Measurements from ENCODE around the gene FUT8. TPM values are rescaled to one million over a fixed set of nuclear protein-coding genes. Genes with fewer than 3 reads are reported as not detected.
"Not testable (repeated sequence)": the region's sequence is repeated elsewhere in the genome, so short reads cannot be mapped to it uniquely, and the experiment has no call there.

FUT8 gene
- total and polyA plus RNA-seq, 5 experiments from 2014 or later = 10.0 to 51.2 (median 15.2) TPM

DNA sequence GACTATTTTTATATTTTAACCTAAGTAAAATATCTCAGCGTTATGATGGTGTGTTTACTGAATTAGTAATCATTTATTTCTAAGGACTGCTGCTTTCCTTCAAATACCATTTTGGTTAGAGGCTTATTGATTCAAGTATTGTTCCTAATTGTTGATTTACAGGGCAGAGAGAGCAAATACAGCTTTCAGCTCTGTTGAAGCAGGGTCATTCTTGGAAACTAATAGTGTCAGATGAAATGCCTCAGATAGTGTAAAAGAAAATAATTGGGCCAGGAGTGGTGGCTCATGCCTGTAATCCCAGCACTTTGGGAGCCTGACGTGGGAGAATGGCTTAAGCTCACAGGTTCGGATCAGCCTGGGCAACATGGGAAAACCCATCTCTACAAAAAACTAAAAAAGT, 249.3 kb downstream of the FUT8 start:
- POLR2A ChIA-PET = no interaction called here

DNA sequence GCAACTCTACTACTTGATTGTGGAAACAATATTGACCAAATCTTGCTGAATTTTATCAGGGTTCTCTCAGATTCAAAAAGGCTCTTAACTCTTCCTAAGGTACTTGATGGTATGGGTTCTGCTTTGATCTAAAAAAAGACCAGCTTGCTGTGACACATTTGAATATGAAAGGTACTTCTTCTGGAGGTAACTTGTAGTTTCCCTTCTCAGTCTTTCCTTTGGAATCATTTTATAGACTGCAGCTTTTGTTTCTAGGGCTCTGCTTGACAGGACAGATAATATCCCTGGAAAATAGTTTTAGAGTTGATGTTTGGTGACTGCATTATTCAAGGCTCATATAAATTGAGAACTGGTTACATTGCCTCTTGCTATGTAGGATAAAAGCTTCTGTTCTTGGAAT, 251.9 kb downstream of the FUT8 start:
- Mint-ChIP-seq H3K4me1 (peaks cover 4 to 10% (median 6%) of the 10 kb centered on the region in 4 donors), H3K27me3 (no peaks in the 10 kb centered on the region), H3K4me3 (no peak overlapping the region), H3K36me3 (peaks cover 0 to 20% (median 10%) of the 10 kb centered on the region in 3 donors), H3K27ac (peak overlapping the region in 1 of 10 donors; percentile 13), H3K9me3 (no peaks in the 10 kb centered on the region)
- DNase-seq (no peak), ATAC-seq (no peak)
- POLR2A ChIA-PET = no interaction called here

More for the DNA sequence above, 249.3 kb downstream of the FUT8 start:
- DNase-seq (no peak), ATAC-seq (no peak)
- no peak overlapping the region for H3K4me3 Mint-ChIP-seq
- H3K9me3 Mint-ChIP-seq = peaks cover 0 to 5% (median 0%) of the 10 kb centered on the region in 9 donors
- peaks cover 0 to 20% (median 10%) of the 10 kb centered on the region in 3 donors for H3K36me3 Mint-ChIP-seq
- H3K27ac Mint-ChIP-seq = peak overlapping the region in 1 of 10 donors; percentile 18
- no peaks in the 10 kb centered on the region for H3K27me3 Mint-ChIP-seq
- H3K4me1 Mint-ChIP-seq = peaks cover 4 to 13% (median 9%) of the 10 kb centered on the region in 4 donors

DNA sequence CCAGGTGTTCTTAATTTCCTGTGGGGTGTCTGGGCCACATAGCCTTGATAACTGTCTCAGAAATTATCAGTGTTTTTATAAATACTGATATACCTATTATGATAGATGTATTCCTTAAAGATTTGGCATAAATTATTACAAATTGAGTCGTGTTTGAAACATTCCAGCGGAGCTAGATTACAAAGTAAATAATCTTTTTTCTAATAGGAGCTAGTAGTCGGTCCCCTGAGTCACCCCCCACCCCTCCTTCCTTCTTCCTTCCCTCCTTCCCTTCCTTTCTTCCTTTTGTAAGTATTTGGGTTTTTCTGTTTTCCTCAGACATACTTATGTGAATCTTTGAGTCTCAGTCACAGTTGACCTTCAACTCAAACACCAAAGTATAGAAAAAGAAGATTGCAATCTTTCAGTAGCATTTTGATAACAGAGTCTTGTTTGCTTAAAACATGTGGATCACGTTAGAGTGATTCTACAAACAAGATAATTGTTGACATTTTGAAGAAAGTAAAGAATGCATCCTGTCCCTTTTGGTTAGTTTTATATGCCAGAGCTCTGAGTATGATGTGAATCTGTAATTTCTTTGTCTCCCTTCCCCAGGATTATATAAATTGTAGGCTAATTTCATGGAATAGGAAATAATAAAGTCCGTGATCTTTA, 264.0 kb downstream of the FUT8 start:
- ATAC-seq = no peak
- POLR2A ChIA-PET = no interaction called here
- DNase-seq = no peak
- H3K4me3 Mint-ChIP-seq = no peak overlapping the region
- peaks cover 0 to 23% (median 11%) of the 10 kb centered on the region in 3 donors for H3K36me3 Mint-ChIP-seq
- peak overlapping the region in 1 of 10 donors; percentile 68 for H3K27ac Mint-ChIP-seq
- H3K27me3 Mint-ChIP-seq = no peaks in the 10 kb centered on the region
- H3K4me1 Mint-ChIP-seq = peaks cover 0 to 20% (median 9%) of the 10 kb centered on the region in 4 donors
- no peaks in the 10 kb centered on the region for H3K9me3 Mint-ChIP-seq

DNA sequence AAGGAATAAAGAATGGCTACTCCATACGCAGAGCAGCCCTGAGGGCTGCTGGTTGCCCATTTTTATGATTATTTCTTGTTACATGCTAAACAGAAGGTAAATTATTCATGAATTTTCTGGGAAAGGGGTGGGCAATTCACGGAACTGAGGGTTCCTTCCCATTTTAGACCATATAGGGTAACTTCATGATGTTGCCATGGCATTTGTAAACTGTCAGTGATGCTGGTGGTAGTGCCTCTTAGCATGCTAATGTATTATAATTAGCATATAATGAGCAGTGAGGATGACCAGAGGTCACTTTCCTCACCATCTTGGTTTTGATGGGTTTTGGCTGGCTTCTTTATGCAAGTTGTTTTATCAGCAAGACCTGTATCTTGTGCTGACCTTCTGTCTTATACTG, 273.0 kb downstream of the FUT8 start:
- H3K4me3 Mint-ChIP-seq = no peak overlapping the region
- no peaks in the 10 kb centered on the region for H3K27me3 Mint-ChIP-seq
- H3K27ac Mint-ChIP-seq = peak overlapping the region in 3 of 10 donors; percentile 24 to 69 (median 38)
- peaks cover 0 to 20% (median 6%) of the 10 kb centered on the region in 9 donors for H3K9me3 Mint-ChIP-seq
- H3K36me3 Mint-ChIP-seq = peaks cover 12 to 45% (median 33%) of the 10 kb centered on the region in 3 donors
- DNase-seq (no peak), ATAC-seq (no peak)
- peaks cover 3 to 10% (median 8%) of the 10 kb centered on the region in 4 donors for H3K4me1 Mint-ChIP-seq
- POLR2A ChIA-PET = no interaction called here

DNA sequence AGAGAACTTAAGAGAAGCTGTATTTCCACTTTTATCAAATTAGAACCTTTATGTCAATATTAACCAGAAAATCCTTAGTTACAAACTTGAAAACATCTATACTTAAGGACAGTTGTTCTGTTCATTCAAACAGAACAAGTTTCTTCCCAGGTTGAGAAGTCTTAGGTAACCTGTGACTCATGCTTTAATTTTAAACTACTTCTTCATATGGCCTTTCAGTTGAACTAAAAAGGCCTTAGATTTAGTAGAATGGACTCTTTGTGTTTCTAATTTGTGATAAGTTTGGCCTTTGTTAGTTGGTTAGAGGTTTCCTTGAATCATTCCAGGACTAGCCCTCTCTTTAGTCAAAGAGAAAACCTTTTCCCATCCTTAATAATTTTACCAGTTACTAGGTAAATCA, 274.2 kb downstream of the FUT8 start:
- no peaks in the 10 kb centered on the region for H3K27me3 Mint-ChIP-seq
- peaks cover 12 to 46% (median 30%) of the 10 kb centered on the region in 3 donors for H3K36me3 Mint-ChIP-seq
- POLR2A ChIA-PET = no interaction called here
- DNase-seq (no peak), ATAC-seq (no peak)
- H3K9me3 Mint-ChIP-seq = peaks cover 0 to 21% (median 6%) of the 10 kb centered on the region in 9 donors
- H3K27ac Mint-ChIP-seq = peak overlapping the region in 2 of 10 donors; percentile 3 to 15
- H3K4me3 Mint-ChIP-seq = no peak overlapping the region
- peaks cover 0 to 7% (median 5%) of the 10 kb centered on the region in 4 donors for H3K4me1 Mint-ChIP-seq

DNA sequence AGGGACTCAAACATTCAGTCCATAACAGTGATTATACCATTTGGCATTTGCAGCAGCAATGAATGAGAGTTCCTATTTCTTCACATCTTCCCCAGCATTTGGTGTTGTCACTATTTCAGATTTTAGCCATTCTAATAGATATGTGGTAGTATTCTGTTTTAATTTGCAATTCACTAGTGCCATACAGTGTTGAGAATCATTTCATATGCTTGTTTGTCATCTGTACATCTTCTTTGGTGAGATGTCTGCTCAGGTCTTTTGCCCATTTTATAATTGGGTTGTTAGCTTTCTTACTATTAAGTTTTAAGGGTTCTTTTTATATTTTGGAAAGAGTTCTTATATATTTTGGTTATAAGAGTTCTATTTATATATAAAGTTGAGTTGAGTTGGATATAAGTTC, 276.5 kb downstream of the FUT8 start:
- Mint-ChIP-seq H3K27ac (no peak overlapping the region), H3K27me3 (no peaks in the 10 kb centered on the region), H3K4me1 (peaks cover 0 to 6% (median 4%) of the 10 kb centered on the region in 4 donors), H3K9me3 (peaks cover 0 to 27% (median 9%) of the 10 kb centered on the region in 9 donors), H3K4me3 (no peak overlapping the region), H3K36me3 (peaks cover 12 to 50% (median 30%) of the 10 kb centered on the region in 3 donors)
- POLR2A ChIA-PET = no interaction called here
- no peak for ATAC-seq
- DNase-seq = no peak

DNA sequence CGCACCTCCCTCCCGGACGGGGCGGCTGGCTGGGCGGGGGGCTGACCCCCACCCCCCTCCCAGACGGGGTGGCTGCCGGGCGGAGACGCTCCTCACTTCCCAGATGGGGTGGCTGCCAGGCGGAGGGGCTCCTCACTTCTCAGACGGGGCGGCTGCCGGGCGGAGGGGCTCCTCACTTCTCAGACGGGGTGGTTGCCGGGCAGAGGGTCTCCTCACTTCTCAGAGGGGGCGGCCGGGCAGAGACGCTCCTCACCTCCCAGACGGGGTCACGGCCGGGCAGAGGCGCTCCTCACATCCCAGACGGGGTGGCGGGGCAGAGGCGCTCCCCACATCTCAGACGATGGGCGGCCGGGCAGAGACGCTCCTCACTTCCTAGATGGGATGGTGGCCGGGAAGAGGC, 280.0 kb downstream of the FUT8 start:
- H3K27ac Mint-ChIP-seq, H3K4me3 Mint-ChIP-seq, POLR2A ChIA-PET, DNase-seq, H3K27me3 Mint-ChIP-seq, ATAC-seq: not testable (repeated sequence)
- Mint-ChIP-seq H3K36me3 (peaks cover 17 to 34% (median 22%) of the 10 kb centered on the region in 3 donors), H3K4me1 (peaks cover 3 to 14% (median 6%) of the 10 kb centered on the region in 4 donors), H3K9me3 (peaks cover 0 to 27% (median 8%) of the 10 kb centered on the region in 9 donors)

DNA sequence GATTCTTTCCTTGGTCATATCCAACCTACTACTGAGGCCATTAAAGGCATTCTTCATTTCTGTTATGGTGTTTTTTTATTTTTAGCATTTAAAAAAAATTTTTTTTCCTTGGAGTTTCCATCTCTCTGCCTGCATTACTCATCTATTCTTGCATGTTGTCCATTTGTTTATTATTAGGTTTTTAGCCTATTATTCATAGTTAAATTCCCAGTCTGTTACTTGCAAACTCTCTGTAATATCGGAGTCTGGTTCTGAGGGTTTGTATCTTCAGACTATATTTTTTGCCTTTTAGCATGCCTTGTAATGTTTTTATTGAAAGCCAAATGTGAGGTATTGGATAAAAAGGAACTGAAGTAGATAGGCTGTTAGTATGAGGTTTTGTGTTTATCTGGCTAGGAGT, 284.3 kb downstream of the FUT8 start:
- Mint-ChIP-seq H3K9me3 (peaks cover 0 to 6% (median 0%) of the 10 kb centered on the region in 9 donors), H3K4me3 (no peak overlapping the region), H3K27ac (no peak overlapping the region), H3K36me3 (peaks cover 5 to 14% (median 8%) of the 10 kb centered on the region in 3 donors), H3K27me3 (no peaks in the 10 kb centered on the region), H3K4me1 (peaks cover 3 to 21% (median 8%) of the 10 kb centered on the region in 4 donors)
- ATAC-seq (no peak), DNase-seq (no peak)
- POLR2A ChIA-PET = no interaction called here

DNA sequence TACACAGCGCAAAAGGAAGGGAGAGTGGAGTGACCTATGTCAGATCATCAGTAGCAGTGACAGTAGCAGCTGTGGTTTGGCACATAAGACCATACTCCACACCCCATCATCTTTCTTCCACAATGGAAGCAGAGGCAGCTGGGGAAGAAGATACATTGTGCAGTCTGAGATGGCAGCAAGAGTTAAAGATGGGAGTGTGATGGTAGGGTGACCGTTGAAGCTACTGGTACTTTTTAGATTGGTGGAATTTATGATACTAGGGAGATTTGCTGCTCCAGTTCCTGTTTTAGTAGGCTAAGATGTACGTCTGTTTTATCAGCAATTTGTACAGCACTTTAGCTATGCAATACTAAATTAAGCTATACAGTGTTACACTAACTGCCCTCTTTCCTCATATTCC, 291.0 kb downstream of the FUT8 start:
- Mint-ChIP-seq H3K4me3 (no peak overlapping the region), H3K27ac (no peak overlapping the region), H3K27me3 (no peaks in the 10 kb centered on the region), H3K36me3 (peaks cover 23 to 36% (median 31%) of the 10 kb centered on the region in 3 donors), H3K9me3 (peaks cover 0 to 16% (median 5%) of the 10 kb centered on the region in 9 donors), H3K4me1 (peaks cover 4 to 19% (median 6%) of the 10 kb centered on the region in 4 donors)
- ATAC-seq (no peak), DNase-seq (no peak)
- POLR2A ChIA-PET = no interaction called here

DNA sequence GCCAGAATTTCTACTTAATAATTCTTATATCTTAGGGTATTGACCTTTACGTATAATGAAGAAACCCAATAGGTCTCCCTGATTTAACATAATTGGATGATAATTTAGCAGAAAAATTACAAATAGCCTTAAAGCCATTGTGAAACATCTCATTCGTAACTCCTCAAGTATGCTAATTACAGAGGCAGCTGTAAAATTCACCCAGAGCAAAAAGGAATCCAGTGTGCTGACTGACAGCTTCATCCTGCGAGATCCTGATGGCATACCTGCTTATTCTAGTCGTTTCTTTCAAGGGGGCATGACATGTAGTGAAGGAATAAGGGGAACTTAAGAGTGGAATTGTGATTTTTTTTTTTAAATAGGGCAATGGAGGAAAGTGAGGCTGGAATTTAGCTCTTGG, 291.5 kb downstream of the FUT8 start:
- no peak for ATAC-seq
- POLR2A ChIA-PET = interaction anchor here (0.6 to 0.7 kb wide), 2 partner anchors 255 to 280 kb away, joined by 3 read pairs; no protein-coding TSS in a partner anchor
- peaks cover 0 to 16% (median 5%) of the 10 kb centered on the region in 9 donors for H3K9me3 Mint-ChIP-seq

DNA sequence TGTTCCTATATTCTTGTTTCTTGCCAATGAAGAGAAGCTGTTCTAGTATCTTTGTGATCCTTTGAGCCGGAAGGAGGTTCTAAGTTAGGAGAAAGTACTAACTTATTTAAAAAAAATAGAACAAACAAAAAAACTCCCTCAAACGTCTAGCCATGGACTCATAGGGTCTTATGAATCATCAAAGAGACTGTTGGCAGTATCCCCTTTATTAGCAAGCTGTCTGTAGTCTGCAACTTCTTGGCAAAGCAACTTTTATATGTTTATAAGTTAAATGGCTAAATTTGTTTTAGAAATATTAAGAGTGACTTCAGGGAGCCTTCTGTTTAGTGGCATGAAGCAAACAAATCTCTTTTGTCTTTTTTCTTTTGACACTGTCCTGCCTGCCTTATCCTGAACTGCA, 291.9 kb downstream of the FUT8 start:
- H3K27ac Mint-ChIP-seq = no peak overlapping the region

More for the DNA sequence above, 291.5 kb downstream of the FUT8 start:
- H3K4me3 Mint-ChIP-seq = no peak overlapping the region
- no peak for DNase-seq
- peaks cover 23 to 38% (median 31%) of the 10 kb centered on the region in 3 donors for H3K36me3 Mint-ChIP-seq
- H3K4me1 Mint-ChIP-seq = peaks cover 7 to 21% (median 8%) of the 10 kb centered on the region in 4 donors
- H3K27ac Mint-ChIP-seq = no peak overlapping the region
- no peaks in the 10 kb centered on the region for H3K27me3 Mint-ChIP-seq

DNA sequence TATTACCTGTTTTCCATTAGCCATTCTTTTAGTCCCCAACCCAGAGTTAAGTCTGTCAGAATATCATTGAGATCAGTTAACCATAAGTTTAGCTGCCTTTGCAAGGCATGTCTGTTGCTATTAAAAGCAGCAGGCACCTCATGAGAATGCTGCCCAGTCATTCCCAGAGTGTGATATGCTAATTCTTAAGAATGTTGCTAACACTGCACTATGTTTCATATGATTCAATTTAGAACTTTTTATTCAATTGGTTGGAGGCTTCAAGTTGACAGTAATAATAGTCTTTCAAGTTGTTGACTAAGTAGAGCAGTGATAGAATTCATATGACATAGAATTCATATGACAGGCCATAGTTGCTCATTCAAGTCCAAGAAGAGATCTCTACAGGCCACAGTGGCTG, 292.3 kb downstream of the FUT8 start:
- H3K9me3 Mint-ChIP-seq = peaks cover 0 to 16% (median 5%) of the 10 kb centered on the region in 9 donors
- POLR2A ChIA-PET = interaction anchor here (0.6 to 0.7 kb wide), 2 partner anchors 255 to 280 kb away, joined by 3 read pairs; no protein-coding TSS in a partner anchor

More for the DNA sequence above, 291.9 kb downstream of the FUT8 start:
- POLR2A ChIA-PET = interaction anchor here (0.6 to 0.7 kb wide), 2 partner anchors 255 to 280 kb away, joined by 3 read pairs; no protein-coding TSS in a partner anchor
- ATAC-seq (no peak), DNase-seq (no peak)
- H3K4me3 Mint-ChIP-seq = no peak overlapping the region
- peaks cover 5 to 21% (median 10%) of the 10 kb centered on the region in 4 donors for H3K4me1 Mint-ChIP-seq
- no peaks in the 10 kb centered on the region for H3K27me3 Mint-ChIP-seq
- H3K9me3 Mint-ChIP-seq = peaks cover 0 to 16% (median 5%) of the 10 kb centered on the region in 9 donors
- H3K36me3 Mint-ChIP-seq = peaks cover 23 to 42% (median 27%) of the 10 kb centered on the region in 3 donors

DNA sequence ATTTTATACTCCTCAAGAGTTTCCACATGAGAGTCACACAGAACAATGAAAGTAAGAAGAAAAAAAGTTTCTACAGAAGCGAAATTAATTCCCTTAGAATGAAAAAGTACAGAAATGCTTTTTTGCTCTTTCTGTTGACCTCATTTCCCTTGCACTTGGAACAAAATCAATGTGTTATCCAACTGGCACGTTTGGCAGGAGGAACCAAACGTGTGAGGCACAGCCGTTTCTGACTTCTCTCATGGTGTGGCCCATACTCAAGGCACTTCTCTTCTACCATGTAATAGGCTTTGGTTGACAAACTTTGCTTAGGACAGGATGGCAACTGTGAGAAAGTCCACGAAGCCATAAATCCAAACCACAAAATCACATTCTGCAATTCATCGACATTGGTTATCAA, 297.0 kb downstream of the FUT8 start:
- POLR2A ChIA-PET = no interaction called here
- peaks cover 0 to 28% (median 10%) of the 10 kb centered on the region in 9 donors for H3K9me3 Mint-ChIP-seq
- DNase-seq = no peak
- H3K27ac Mint-ChIP-seq = peak overlapping the region in 4 of 10 donors; percentile 29 to 46 (median 34)
- H3K36me3 Mint-ChIP-seq = peaks cover 24 to 46% (median 26%) of the 10 kb centered on the region in 3 donors
- peaks cover 10 to 36% (median 27%) of the 10 kb centered on the region in 4 donors for H3K4me1 Mint-ChIP-seq
- no peak overlapping the region for H3K4me3 Mint-ChIP-seq
- no peak for ATAC-seq
- no peaks in the 10 kb centered on the region for H3K27me3 Mint-ChIP-seq

More for the DNA sequence above, 292.3 kb downstream of the FUT8 start:
- Mint-ChIP-seq H3K4me1 (peaks cover 8 to 23% (median 14%) of the 10 kb centered on the region in 4 donors), H3K27me3 (no peaks in the 10 kb centered on the region), H3K4me3 (no peak overlapping the region), H3K36me3 (peaks cover 23 to 41% (median 23%) of the 10 kb centered on the region in 3 donors), H3K27ac (no peak overlapping the region)
- ATAC-seq (no peak), DNase-seq (no peak)
